Measurements from ENCODE around the gene KIAA1671.

- TF ChIP-seq CTCF (IDR thresholded peaks at IDR 0.05 in 8 of 11, conservative IDR thresholded peaks at IDR 0.05 in 3 of 11) (no peak), POLR2AphosphoS5 (IDR thresholded peaks at IDR 0.05) (no peak), POLR2A (IDR thresholded peaks at IDR 0.05) (no peak)
Measured at GRCh38 chr22:25192406-25192805, 239.9 kb downstream of the KIAA1671 start.

Data from spleen (tissue), 7 donors.